BLaER1 treated with 17β-estradiol and CSF1 and Interleukin-3, amounts not matched to agents 10 nM and 100 nM (cell line): ENCODE data around the gene LRRC3C.

ENCODE experiments used
- H3K27ac ChIP-seq, 11 experiments: shearing (Covaris generic); formaldehyde crosslinking; 2 replicates each; pipeline ENCODE4 v1.8.1; 2022
- H3K27me3 ChIP-seq, 11 experiments: shearing (Covaris generic); formaldehyde crosslinking; 2 replicates each; pipeline ENCODE4 v1.8.1; 2022
- H3K36me3 ChIP-seq, 11 experiments: shearing (Covaris generic); formaldehyde crosslinking; 2 replicates each; pipeline ENCODE4 v1.8.1; 2022
- H3K4me1 ChIP-seq, 10 experiments: shearing (Covaris generic); formaldehyde crosslinking; 2 replicates each; pipeline ENCODE4 v1.8.1; 2022
- H3K4me2 ChIP-seq, 11 experiments: shearing (Covaris generic); formaldehyde crosslinking; 2 replicates each; pipeline ENCODE4 v1.8.1; 2022
- H3K4me3 ChIP-seq, 10 experiments: shearing (Covaris generic); formaldehyde crosslinking; 2 replicates each; pipeline ENCODE4 v1.8.1; 2022
- H3K9ac ChIP-seq, 11 experiments: shearing (Covaris generic); formaldehyde crosslinking; 2 replicates each; pipeline ENCODE4 v1.8.1; 2022
- H3K9me3 ChIP-seq, 11 experiments: shearing (Covaris generic); formaldehyde crosslinking; replicated peaks in 1 of 11; 2 replicates each; pipeline ENCODE4 v1.8.1; 2022
- H4K20me1 ChIP-seq, 11 experiments: shearing (Covaris generic); formaldehyde crosslinking; 2 replicates each; pipeline ENCODE4 v1.8.1; 2022
- Cebpa-rat ChIP-seq, 11 experiments: shearing (Covaris generic); IDR thresholded peaks; 2 replicates each; pipeline ENCODE4 v1.8.1; 2022

LRRC3C gene

GRCh38 chr17:39962642-39963220 is 35.2 kb downstream of the LRRC3C start, which contains the start of gene GSDMA:
Gene GSDMA, plus strand, starts transcription at chr17:39963004. Its CDS starts 2,684 bp downstream, at chr17:39965688.
- Histone ChIP-seq H3K27me3 (no peaks in the 10 kb centered on the region), H3K4me2 (peak within 1 kb of the TSS in 6 of 11 experiments; percentile 11 to 47 (median 21); a peak in 6 of 22 replicates), H4K20me1 (no peaks in the 10 kb centered on the region), H3K36me3 (no peaks in the 10 kb centered on the region), H3K4me1 (peaks cover 21 to 46% (median 31%) of the 10 kb centered on the region in 10 experiments), H3K4me3 (no peak within 1 kb of the TSS), H3K9me3 (no peaks in the 10 kb centered on the region), H3K27ac (no peak within 1 kb of the TSS), H3K9ac (no peak within 1 kb of the TSS)
- no peak for TF ChIP-seq Cebpa-rat (IDR thresholded peaks at IDR 0.05)

GRCh38 chr17:39963829-39964228 is 36.3 kb downstream of the LRRC3C start:
- H3K4me3 ChIP-seq, result no peak overlapping the region
- peaks cover 26 to 52% (median 34%) of the 10 kb centered on the region in 10 experiments for H3K4me1 ChIP-seq
- H3K9ac ChIP-seq, result no peak overlapping the region
- H4K20me1 ChIP-seq, result no peaks in the 10 kb centered on the region
- no peak overlapping the region for H3K27ac ChIP-seq
- no peaks in the 10 kb centered on the region for H3K36me3 ChIP-seq
- no peaks in the 10 kb centered on the region for H3K27me3 ChIP-seq
- TF ChIP-seq Cebpa-rat (IDR thresholded peaks at IDR 0.05), result no peak
- no peak overlapping the region for H3K4me2 ChIP-seq
- H3K9me3 ChIP-seq, result no peaks in the 10 kb centered on the region

- Histone ChIP-seq H3K9me3 (no peaks in the 10 kb centered on the region), H4K20me1 (no peaks in the 10 kb centered on the region), H3K9ac (no peak overlapping the region), H3K36me3 (no peaks in the 10 kb centered on the region), H3K27me3 (no peaks in the 10 kb centered on the region), H3K4me2 (no peak overlapping the region; a peak in 1 of 22 replicates), H3K4me3 (no peak overlapping the region), H3K27ac (no peak overlapping the region), H3K4me1 (peaks cover 13 to 42% (median 27%) of the 10 kb centered on the region in 10 experiments)
- TF ChIP-seq Cebpa-rat (IDR thresholded peaks at IDR 0.05), result no peak
These were observed 37.6 kb downstream of the LRRC3C start for GRCh38 chr17:39965017-39965699.

GRCh38 chr17:39966771-39967170 is 39.2 kb downstream of the LRRC3C start:
- Histone ChIP-seq H3K4me3 (no peak overlapping the region), H3K27ac (peak overlapping the region in 5 of 11 experiments; percentile 17 to 54 (median 49); a peak in 4 of 22 replicates), H3K27me3 (no peaks in the 10 kb centered on the region; a peak in 1 of 22 replicates), H3K9me3 (no peaks in the 10 kb centered on the region), H3K9ac (no peak overlapping the region), H3K36me3 (no peaks in the 10 kb centered on the region), H4K20me1 (no peaks in the 10 kb centered on the region), H3K4me1 (peaks cover 8 to 41% (median 27%) of the 10 kb centered on the region in 10 experiments), H3K4me2 (peak overlapping the region in 7 of 11 experiments; percentile 13 to 80 (median 75); a peak in 12 of 22 replicates)
- TF ChIP-seq Cebpa-rat (IDR thresholded peaks at IDR 0.05), result no peak

- H3K4me2 ChIP-seq, result peak overlapping the region in 4 of 11 experiments; percentile 64 to 80 (median 78); a peak in 4 of 22 replicates
- H3K27me3 ChIP-seq, result no peaks in the 10 kb centered on the region; a peak in 1 of 22 replicates
- H3K4me3 ChIP-seq, result no peak overlapping the region
- no peak for TF ChIP-seq Cebpa-rat (IDR thresholded peaks at IDR 0.05)
- peaks cover 0 to 53% (median 19%) of the 10 kb centered on the region in 10 experiments; a peak in 14 of 20 replicates for H3K4me1 ChIP-seq
- H3K9ac ChIP-seq, result no peak overlapping the region
- no peaks in the 10 kb centered on the region for H3K9me3 ChIP-seq
- H3K27ac ChIP-seq, result peak overlapping the region in 1 of 11 experiments; percentile 49; a peak in 1 of 22 replicates
- H4K20me1 ChIP-seq, result no peaks in the 10 kb centered on the region
- no peaks in the 10 kb centered on the region for H3K36me3 ChIP-seq
These were observed 41.2 kb downstream of the LRRC3C start for GRCh38 chr17:39968761-39969160.

GRCh38 chr17:39969375-39969774 is 41.8 kb downstream of the LRRC3C start:
- no peak for TF ChIP-seq Cebpa-rat (IDR thresholded peaks at IDR 0.05)
- Histone ChIP-seq H3K9me3 (no peaks in the 10 kb centered on the region), H4K20me1 (no peaks in the 10 kb centered on the region), H3K4me2 (no peak overlapping the region), H3K27me3 (no peaks in the 10 kb centered on the region; a peak in 1 of 22 replicates), H3K27ac (no peak overlapping the region), H3K9ac (peak overlapping the region in 1 of 11 experiments; percentile 15; a peak in 1 of 22 replicates), H3K36me3 (no peaks in the 10 kb centered on the region), H3K4me3 (no peak overlapping the region), H3K4me1 (peaks cover 0 to 53% (median 19%) of the 10 kb centered on the region in 10 experiments; a peak in 14 of 20 replicates)

GRCh38 chr17:39970157-39970692 is 42.7 kb downstream of the LRRC3C start:
- Histone ChIP-seq H4K20me1 (no peaks in the 10 kb centered on the region), H3K4me3 (no peak overlapping the region), H3K27me3 (no peaks in the 10 kb centered on the region; a peak in 1 of 22 replicates), H3K4me2 (no peak overlapping the region), H3K9me3 (no peaks in the 10 kb centered on the region), H3K36me3 (no peaks in the 10 kb centered on the region), H3K4me1 (peaks cover 0 to 53% (median 18%) of the 10 kb centered on the region in 10 experiments; a peak in 14 of 20 replicates), H3K27ac (no peak overlapping the region), H3K9ac (no peak overlapping the region)
- TF ChIP-seq Cebpa-rat (IDR thresholded peaks at IDR 0.05), result no peak

- H4K20me1 ChIP-seq, result no peaks in the 10 kb centered on the region
- no peaks in the 10 kb centered on the region for H3K9me3 ChIP-seq
- peaks cover 0 to 51% (median 18%) of the 10 kb centered on the region in 10 experiments; a peak in 14 of 20 replicates for H3K4me1 ChIP-seq
- no peak for TF ChIP-seq Cebpa-rat (IDR thresholded peaks at IDR 0.05)
- no peaks in the 10 kb centered on the region; a peak in 1 of 22 replicates for H3K27me3 ChIP-seq
- no peak overlapping the region for H3K9ac ChIP-seq
- H3K36me3 ChIP-seq, result no peaks in the 10 kb centered on the region
- no peak overlapping the region for H3K4me3 ChIP-seq
- H3K27ac ChIP-seq, result no peak overlapping the region
- H3K4me2 ChIP-seq, result no peak overlapping the region
These were observed 43.6 kb downstream of the LRRC3C start for GRCh38 chr17:39971076-39971603.

- no peak for TF ChIP-seq Cebpa-rat (IDR thresholded peaks at IDR 0.05)
- Histone ChIP-seq H3K9me3 (no peaks in the 10 kb centered on the region), H3K27me3 (no peaks in the 10 kb centered on the region; a peak in 1 of 22 replicates), H3K4me2 (peak overlapping the region in 2 of 11 experiments; percentile 46 to 66; a peak in 4 of 22 replicates), H3K36me3 (no peaks in the 10 kb centered on the region), H3K9ac (no peak overlapping the region), H3K4me3 (no peak overlapping the region), H3K4me1 (peaks cover 0 to 40% (median 10%) of the 10 kb centered on the region in 10 experiments; a peak in 14 of 20 replicates), H4K20me1 (no peaks in the 10 kb centered on the region), H3K27ac (no peak overlapping the region)
These were observed 44.7 kb downstream of the LRRC3C start for GRCh38 chr17:39972271-39972670.
